Prostate gland (tissue), 2 donors: Measurements from ENCODE around the gene GRN. TPM values are rescaled to one million over a fixed set of nuclear protein-coding genes. Genes with fewer than 3 reads are reported as not detected.
"Not testable (repeated sequence)": the region's sequence is repeated elsewhere in the genome, so short reads cannot be mapped to it uniquely, and the experiment has no call there.

Experiments
- DNase-seq: peaks from one replicate; pipeline ENCODE4 v3.0.0-alpha.2; 2019; ENCODE audit warnings: low spot score
- H3K27ac ChIP-seq, 2 donors: fragments of 200-600 bp; sonication (generic); 2 replicates each; pipeline ENCODE4 v1.5.1; 2017 to 2019
- H3K27me3 ChIP-seq: fragments of 200-600 bp; sonication (generic); replicated peaks from 2 replicates; pipeline ENCODE4 v1.5.1; 2019; ENCODE audit not compliant: insufficient read depth
- H3K36me3 ChIP-seq, 2 donors: fragments of 200-600 bp; sonication (generic); 1 replicate in 1 of 2; 2 replicates in 1 of 2; pipeline versions ENCODE4 v1.5.1 to v1.8.1; 2017 to 2019
- H3K4me1 ChIP-seq: fragments of 200-600 bp; sonication (generic); replicated peaks from 2 replicates; pipeline ENCODE4 v1.5.1; 2019
- H3K4me3 ChIP-seq, 2 donors: fragments of 200-600 bp; sonication (generic); 2 replicates each; pipeline ENCODE4 v1.5.1; 2017 to 2019
- H3K9me3 ChIP-seq: fragments of 200-600 bp; sonication (generic); 2 replicates; pipeline ENCODE4 v1.5.1; 2017
- CTCF ChIP-seq, 4 experiments: fragments of 200-600 bp in 2 of 4; fragments of 450-650 bp in 2 of 4; sonication (generic) in 2 of 4; IDR thresholded peaks; 1 replicate in 3 of 4; 2 replicates in 1 of 4; pipeline ENCODE4 v1.5.1; 2016 to 2019; ENCODE audit warnings: antibody characterized with exemption in 4 of 4, mild to moderate bottlenecking in 2 of 4, moderate library complexity in 2 of 4
- POLR2A ChIP-seq: fragments of 450-650 bp; IDR thresholded peaks from one replicate; pipeline ENCODE4 v1.6.1; 2016; ENCODE audit warnings: antibody characterized with exemption, mild to moderate bottlenecking
- POLR2AphosphoS5 ChIP-seq: sonication (generic); formaldehyde crosslinking; IDR thresholded peaks from one replicate; pipeline ENCODE4 v1.6.1; 2017; ENCODE audit warnings: antibody characterized with exemption
- WGBS: methylation state at CpG from one replicate; pipeline ENCODE4 v1.1.5; 2018; 5-methylcytosine and 5-hydroxymethylcytosine counted together
- intact Hi-C: fragments of 100-400 bp; cut with DNase I; formaldehyde crosslinking; loops from one replicate; pipeline ENCODE4 v1.14.2; 2022
- total RNA-seq, 2 donors: library from RNA; depleted of rRNA; stranded (reverse); fragments of >200 nt; gene quantifications; one replicate each; pipeline ENCODE4 v1.1.0, GENCODE V29; 2016

Gene GRN
- total RNA-seq, 2 donors from 2014 or later = 319 to 404 TPM

GRCh38 chr17:44335968-44336367 is 9.1 kb upstream of the GRN start:
- no peak for DNase-seq
- Histone ChIP-seq H3K36me3 (no peaks in the 10 kb centered on the region), H3K4me1 (no peaks in the 10 kb centered on the region), H3K27ac (no peak overlapping the region), H3K27me3 (no peaks in the 10 kb centered on the region), H3K4me3 (no peak overlapping the region), H3K9me3 (no peaks in the 10 kb centered on the region)
- intact Hi-C loops = no loop called here
- 53% methylated on average over 5 of the region's 5 CpGs for WGBS
- no peak for TF ChIP-seq POLR2AphosphoS5
- no peak for TF ChIP-seq POLR2A
- TF ChIP-seq CTCF (IDR thresholded peaks at IDR 0.05) = no peak

- H3K27me3 ChIP-seq = no peaks in the 10 kb centered on the region
- 53% methylated on average over 6 of the region's 6 CpGs for WGBS
- no peak overlapping the region for H3K27ac ChIP-seq
- no peaks in the 10 kb centered on the region for H3K4me1 ChIP-seq
- no peak overlapping the region for H3K4me3 ChIP-seq
- no peaks in the 10 kb centered on the region for H3K9me3 ChIP-seq
- TF ChIP-seq CTCF (IDR thresholded peaks at IDR 0.05) (no peak), POLR2A (no peak), POLR2AphosphoS5 (no peak)
- DNase-seq = no peak
- intact Hi-C loops = no loop called here
- no peaks in the 10 kb centered on the region for H3K36me3 ChIP-seq
These were observed 6.4 kb upstream of the GRN start for GRCh38 chr17:44338702-44339101.

GRCh38 chr17:44340553-44340952 is 4.5 kb upstream of the GRN start:
- H3K9me3 ChIP-seq, H3K4me3 ChIP-seq, intact Hi-C loops, H3K4me1 ChIP-seq, DNase-seq, H3K27ac ChIP-seq, H3K36me3 ChIP-seq, H3K27me3 ChIP-seq: not testable (repeated sequence)
- 67% methylated on average over 5 of the region's 5 CpGs for WGBS

- intact Hi-C loops = loop anchor here (2.0 kb wide), 1 partner anchor 19 kb away; the partner anchor contains the start of gene SLC25A39
- no peak overlapping the region for H3K27ac ChIP-seq
- no peaks in the 10 kb centered on the region for H3K27me3 ChIP-seq
- DNase-seq = no peak
- no peaks in the 10 kb centered on the region for H3K36me3 ChIP-seq
- no peaks in the 10 kb centered on the region for H3K4me1 ChIP-seq
- no peaks in the 10 kb centered on the region for H3K9me3 ChIP-seq
- WGBS = 68% methylated on average over 11 of the region's 11 CpGs
- TF ChIP-seq POLR2AphosphoS5 = no peak
- no peak for TF ChIP-seq CTCF (IDR thresholded peaks at IDR 0.05)
- TF ChIP-seq POLR2A = no peak
- H3K4me3 ChIP-seq = no peak overlapping the region
These were observed 1.4 kb upstream of the GRN start for GRCh38 chr17:44343510-44344209.

- H3K4me1 ChIP-seq = no peaks in the 10 kb centered on the region
- no peaks in the 10 kb centered on the region for H3K27me3 ChIP-seq
- H3K36me3 ChIP-seq = peaks cover 0 to 4% of the 10 kb centered on the region in 2 donors
- peak overlapping the region; percentile 79 to 84 for H3K27ac ChIP-seq
- H3K4me3 ChIP-seq = peak overlapping the region; percentile 76 to 78
- no peaks in the 10 kb centered on the region for H3K9me3 ChIP-seq
- intact Hi-C loops = loop anchor here (2.0 to 5.0 kb wide), 2 partner anchors 21 to 133 kb away; partner anchors contain the start of gene SLC25A39
- TF ChIP-seq CTCF (IDR thresholded peaks at IDR 0.05) = peak in 3 of 4 experiments; percentile 28 to 42 (median 34)
- TF ChIP-seq POLR2AphosphoS5 = no peak
- WGBS = under 1% methylated on average over 21 of the region's 21 CpGs
- DNase-seq = peak; percentile 51
These were observed 438 bp downstream of the GRN start for GRCh38 chr17:44345454-44346026.
